Anterior cingulate cortex (tissue), 58 donors: ENCODE data around the gene FBXO47.

Experiments
- DNase-seq, 58 donors: peaks; one replicate each; lab custom pipeline; 2025; lab: John Stamatoyannopoulos, UW

The FBXO47 gene

DNA sequence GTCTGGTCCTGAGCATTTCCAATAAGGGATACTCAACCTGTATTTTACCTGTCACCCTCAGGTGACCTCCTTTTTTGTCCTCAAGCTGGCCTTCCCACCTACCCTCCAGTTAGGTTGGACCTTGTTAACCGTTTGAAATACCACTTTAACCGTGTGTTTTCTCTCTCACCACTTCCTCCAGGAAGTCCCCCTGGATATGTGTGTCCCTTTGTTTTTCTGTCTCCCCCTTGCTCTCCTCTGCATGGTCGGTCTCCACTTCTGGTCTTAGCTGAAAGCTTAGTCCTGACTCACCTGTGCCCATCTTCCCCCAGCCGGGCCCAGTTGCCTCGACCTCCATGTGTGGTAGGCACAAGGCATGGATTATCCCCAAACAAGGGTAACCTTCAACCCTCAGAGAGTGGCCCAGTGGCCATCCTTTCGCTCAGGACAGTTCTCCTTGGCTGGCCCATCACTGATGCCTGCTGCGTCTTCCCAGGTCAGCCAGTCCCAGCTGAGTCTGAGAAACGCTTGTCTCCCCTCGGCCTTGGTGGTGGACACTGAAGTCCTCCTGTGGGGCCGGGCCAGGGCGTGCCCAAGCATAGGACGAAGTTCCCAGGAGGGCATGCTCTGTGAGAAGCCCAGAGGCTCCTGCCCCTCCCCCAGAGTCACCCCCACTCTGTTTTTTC, 77.3 kb downstream of the FBXO47 start:
- DNase-seq, result no peak

DNA sequence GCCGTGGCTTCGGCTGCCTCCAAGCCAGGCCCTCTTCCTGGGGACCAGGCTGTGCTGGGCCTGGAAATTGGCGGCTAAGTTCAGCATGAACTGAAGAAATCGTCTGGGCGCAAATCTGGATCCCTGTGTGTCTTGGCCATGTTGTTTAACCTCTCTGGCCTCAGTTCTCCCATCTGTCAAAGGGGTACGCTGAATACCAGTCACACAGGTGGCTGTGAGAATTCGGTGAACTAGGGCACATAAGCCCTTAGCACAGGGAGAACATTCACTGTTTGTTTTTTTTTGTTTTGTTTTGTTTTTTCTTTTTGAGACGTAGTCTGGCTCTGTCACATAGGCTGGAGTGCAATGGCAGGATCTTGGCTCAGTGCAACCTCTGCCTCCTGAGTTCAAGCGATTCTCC, 78.4 kb downstream of the FBXO47 start:
- DNase-seq, result no peak

DNA sequence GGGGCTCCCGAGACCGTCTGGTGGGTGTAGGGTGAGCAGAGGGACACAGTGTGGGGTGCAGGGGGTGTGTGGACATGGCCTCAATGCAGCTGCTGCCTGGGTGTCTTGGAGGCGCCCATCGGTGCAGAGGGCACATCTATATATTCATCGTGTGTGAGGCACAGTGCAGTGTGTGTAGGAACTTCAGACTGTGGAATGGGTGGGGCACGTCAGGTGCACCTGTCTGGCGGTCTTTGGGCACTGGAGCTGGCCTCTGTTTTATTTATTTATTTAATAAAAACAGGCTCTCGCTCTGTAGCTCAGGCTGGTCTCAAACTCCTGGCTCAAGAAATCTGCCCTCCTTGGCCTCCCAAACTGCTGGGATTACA, 80.6 kb downstream of the FBXO47 start:
- DNase-seq, result no peak
